Kidney glomerular epithelial cell (primary cell): Measurements from ENCODE around the gene TAPBP.

Source experiments
- DNase-seq: peaks from one replicate; lab custom pipeline; 2025; lab: John Stamatoyannopoulos, UW

The TAPBP gene

GRCh38 chr6:33319939-33320314 is 6.0 kb upstream of the TAPBP start:
- DNase-seq: no peak

DNA sequence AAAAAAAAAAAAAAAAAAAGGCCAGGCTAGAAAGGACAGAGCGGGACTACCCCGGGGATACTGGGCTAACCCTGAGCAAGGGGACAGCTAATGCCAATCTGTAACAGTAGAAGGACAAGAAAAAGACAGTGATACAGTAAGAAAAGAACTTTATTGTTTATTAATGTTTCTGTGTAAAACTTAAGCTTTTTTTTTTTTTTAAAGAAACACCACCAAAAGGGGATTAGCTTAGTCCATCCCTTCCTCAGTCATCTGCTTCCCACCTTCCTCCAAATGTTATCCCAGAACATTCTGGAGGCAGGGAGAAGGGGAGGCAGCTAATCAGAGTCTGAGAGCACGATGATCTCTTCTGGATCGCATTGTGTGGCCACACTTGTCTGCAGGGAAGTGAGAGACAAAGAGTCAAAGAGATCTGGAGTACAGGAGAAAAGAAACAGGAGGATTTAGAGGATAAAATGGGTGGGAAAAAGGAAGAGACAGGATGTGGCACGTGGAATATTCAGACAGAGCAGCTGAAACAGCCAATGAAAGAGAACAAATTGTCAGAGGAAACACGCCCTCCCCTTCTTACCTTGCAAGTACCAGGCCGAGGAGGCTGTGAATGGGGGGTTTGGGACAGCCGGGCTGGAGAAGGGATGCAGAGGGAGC is 4.7 kb upstream of the TAPBP start:
- DNase-seq: no peak

- DNase-seq: peak; percentile 96
These were observed 4.0 kb upstream of the TAPBP start, which contains the start of gene ZBTB22 for GRCh38 chr6:33317669-33318425. TSS of gene ZBTB22 (minus strand) at chr6:33317744. CDS start at chr6:33316916, 828 bp downstream.

DNA sequence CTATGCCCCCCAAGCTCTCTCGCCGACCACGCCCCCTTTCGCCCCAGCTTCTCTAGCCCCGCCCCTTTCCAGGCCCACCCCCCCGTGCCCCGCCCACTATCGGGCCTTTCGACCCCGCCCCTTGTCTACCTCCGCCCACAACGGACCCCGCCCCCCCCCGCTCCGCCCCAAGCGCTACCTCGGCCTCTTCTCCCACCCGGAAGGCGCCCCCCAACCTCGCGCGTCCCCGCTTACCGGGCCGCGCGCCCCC is 3.5 kb upstream of the TAPBP start:
- no peak for DNase-seq

DNA sequence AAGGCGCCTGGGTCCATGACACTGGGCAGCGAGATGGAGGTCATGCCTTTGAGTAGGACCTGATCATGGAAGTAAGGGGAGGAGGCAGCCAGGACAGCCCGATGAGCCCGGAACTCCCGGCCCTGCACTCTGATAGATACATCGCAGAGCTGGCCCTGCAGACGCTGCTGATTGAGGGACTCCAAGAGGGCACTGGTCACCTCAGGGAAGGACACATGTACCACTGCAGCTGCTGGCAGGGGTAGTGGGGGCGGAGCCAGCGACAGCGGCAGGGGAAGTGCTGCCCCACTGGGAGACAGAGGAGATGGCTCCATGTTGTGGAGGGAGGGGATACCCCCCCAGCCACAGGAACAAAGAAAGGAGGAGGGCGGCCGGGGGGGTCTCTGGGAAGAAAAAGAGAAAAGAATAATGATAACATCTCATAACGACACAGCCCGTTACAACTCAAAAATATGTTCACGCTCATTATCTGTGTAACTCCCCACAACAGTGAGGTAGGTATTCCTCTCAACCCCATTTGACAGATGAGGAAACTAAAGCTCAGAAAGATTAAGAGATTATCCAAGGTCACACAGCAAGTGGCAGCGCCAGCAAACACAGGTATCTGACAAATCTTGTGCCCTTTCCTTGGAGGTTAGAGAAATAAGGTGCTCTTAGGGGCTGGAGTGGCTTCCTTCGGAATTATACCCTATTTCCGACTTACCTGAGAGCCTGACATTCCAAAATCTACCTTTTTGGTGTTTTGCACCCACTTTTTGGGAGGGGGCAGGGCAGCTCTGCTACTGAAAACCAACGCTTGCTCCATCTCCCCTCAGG is 2.9 kb upstream of the TAPBP start:
- no peak for DNase-seq

- DNase-seq: no peak
These were observed 2.1 kb upstream of the TAPBP start for GRCh38 chr6:33315793-33316602.

DNA sequence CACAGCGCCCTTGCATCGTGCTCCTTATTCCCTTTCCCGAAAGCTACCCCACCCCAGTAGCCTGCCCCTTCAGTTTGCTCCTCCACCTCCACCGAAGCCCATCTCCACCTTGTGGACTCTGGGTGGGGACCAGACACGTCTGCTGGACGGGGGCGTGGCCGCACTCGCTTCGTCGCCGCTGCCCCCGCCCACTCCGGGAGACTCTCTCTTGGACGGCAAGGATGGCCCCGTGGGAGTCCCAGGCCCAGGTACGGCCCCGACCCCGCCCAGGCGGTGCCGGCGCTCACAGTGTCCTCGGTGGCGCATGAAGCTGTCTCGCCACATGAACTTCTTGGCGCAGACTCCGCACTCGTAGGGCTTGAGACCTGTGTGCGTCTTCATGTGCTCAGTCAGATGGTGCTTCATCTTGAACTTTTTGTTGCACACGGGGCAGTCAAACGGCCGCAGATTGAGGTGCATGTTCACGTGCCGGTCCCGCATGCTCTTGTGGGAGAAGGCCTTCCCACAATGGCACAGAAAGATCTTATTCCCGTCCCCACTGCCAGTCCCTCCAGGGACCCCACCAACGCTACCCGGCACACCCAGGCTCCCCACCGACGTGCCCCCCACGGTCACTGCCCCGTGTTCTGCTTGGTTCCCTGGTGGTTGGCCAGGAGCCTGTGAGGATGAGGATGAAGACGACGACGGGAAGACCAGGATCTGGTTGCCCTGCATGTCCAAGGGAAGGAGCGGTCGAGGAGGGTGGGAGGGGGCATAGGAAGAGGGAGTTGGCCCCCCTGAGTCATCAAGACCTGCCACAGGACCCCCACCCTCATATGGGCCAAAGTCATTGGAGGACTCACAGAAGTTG is 1.3 kb upstream of the TAPBP start:
- DNase-seq: no peak

DNA sequence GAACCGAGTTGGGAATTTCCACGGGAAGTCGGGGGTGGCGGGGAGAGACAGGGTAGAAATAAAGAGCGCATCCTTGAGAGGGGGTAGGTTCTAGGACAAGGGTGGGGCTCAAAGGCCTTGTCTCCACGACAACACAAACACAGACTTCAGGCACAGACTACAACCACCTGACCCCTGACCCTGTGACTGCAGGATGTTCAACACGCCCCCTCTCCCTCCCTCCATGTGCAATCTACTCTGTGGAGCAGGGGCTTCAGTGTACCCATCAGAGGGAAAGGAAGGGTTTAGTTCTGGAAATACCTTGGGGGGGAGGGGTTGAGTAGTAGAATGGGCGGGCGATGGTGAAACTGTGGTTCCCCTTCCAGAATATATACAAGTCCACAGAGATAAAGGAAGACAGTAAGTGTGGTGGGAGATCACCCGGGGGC is 651 bp upstream of the TAPBP start:
- DNase-seq: peak; percentile 86

- DNase-seq: no peak
These were observed 671 bp downstream of the TAPBP start for GRCh38 chr6:33313105-33313708.

GRCh38 chr6:33312361-33313104 is 1.3 kb downstream of the TAPBP start:
- peak; percentile 72 for DNase-seq

DNA sequence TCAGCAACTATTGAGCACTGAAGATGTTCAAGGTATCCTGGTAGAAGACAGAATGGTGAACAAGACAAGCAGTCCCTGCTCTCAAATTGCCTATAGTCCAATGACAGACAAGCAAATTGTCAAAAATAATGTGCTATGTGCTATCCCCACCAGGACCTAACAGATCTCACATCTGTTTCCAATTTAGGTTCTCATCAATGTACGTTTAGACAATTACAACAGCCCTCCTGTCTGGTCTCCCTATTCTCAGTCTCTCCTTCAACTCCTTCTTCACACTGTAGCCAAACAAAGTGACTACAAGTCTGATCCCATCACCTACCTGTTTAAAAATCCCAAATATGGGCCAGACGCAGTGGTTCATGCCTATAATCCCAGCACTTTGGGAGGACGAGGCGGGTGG is 7.5 kb downstream of the TAPBP start:
- DNase-seq: no peak

DNA sequence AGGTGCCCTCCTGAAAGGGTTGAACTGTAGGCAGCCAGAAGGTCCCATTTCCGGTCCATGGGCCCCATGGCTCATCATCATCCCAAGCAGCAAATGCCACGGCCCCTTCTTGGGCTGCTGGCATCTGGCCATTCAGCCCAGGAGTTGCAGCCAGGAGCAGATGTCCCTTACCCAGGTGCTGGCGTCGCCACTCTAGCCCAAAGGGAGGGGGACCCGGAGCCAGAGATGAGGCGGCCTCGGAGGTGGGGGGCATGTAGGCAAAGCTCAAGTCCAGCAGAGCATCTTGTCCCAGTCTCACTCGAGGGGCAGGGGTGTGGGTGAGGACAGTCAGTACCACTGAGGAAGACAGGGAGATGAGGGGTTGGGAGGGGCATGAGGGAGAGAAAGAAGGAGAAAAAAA is 8.8 kb downstream of the TAPBP start:
- DNase-seq: no peak

DNA sequence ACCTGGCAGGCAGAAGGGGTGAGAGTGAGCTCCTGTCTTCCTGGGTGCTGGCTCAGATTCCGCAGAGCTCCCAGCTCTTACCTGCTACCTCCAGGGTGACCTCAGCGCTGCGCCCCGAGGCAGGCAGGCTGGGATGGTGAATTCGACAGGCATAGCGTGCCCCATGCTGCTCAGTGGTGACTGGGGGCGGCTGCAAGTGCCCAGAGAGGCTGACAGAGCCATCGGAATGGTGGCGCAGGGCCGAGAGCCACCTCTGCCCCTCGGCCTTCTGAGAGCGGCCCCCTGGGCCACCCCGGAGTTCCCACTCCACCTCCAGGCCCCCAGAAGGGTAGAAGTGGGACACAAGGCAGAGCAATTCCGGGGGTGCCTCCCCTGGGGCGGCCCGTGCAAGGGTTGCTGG is 9.7 kb downstream of the TAPBP start:
- DNase-seq: no peak

DNA sequence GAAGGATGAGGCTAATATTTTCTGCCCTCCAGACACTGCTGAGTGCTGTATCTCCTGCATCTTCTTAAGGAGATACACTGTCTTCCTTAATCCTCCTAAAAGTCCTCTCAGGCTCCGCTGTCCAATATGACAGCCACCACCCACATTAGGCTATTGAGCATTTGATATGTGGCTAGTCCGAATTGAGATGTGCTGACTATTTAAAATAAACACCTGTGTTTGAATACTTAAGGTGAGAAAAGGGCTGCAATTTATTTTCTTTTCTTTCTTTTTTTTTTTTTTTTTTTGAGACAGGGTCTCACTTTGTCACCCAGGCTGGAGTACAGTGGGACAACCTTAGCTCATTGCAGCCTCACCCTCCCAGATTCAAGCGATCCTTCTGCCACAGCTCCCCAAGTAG is 12.0 kb downstream of the TAPBP start:
- DNase-seq: no peak

GRCh38 chr6:33299237-33299944 is 14.5 kb downstream of the TAPBP start:
- peak; percentile 91 for DNase-seq

- no peak for DNase-seq
These were observed 15.1 kb downstream of the TAPBP start, which contains the start of gene RGL2 for GRCh38 chr6:33298773-33299236. TSS of gene RGL2 (minus strand) at chr6:33298942. CDS start at chr6:33298610, 332 bp downstream.

GRCh38 chr6:33297956-33298772 is 15.7 kb downstream of the TAPBP start:
- DNase-seq: peak; percentile 76

- DNase-seq: no peak
These were observed 16.4 kb downstream of the TAPBP start for GRCh38 chr6:33297406-33297955.
